HAP-1 (cell line): Measurements from ENCODE around the gene NDRG3.

ENCODE experiments used
- DNase-seq, 2 experiments: peaks; one replicate each; pipeline ENCODE4 v3.0.0-alpha.2; 2016 to 2020; ENCODE audit warnings: low spot score in 2 of 2
- H3K27me3 ChIP-seq: fragments of 250-450 bp; sonication (Bioruptor Pico); 2 replicates; pipeline ENCODE4 v1.5.1; 2020; ENCODE audit warnings: low read depth, mild to moderate bottlenecking, moderate library complexity
- H3K36me3 ChIP-seq: fragments of 250-450 bp; sonication (Bioruptor Pico); replicated peaks from 2 replicates; pipeline ENCODE4 v1.5.1; 2020; ENCODE audit warnings: mild to moderate bottlenecking
- H3K4me1 ChIP-seq: fragments of 250-450 bp; sonication (Bioruptor Pico); 2 replicates; pipeline ENCODE4 v1.5.1; 2020; ENCODE audit warnings: mild to moderate bottlenecking
- H3K4me3 ChIP-seq: fragments of 250-450 bp; sonication (Bioruptor Pico); 2 replicates; pipeline ENCODE4 v1.5.1; 2020; ENCODE audit warnings: mild to moderate bottlenecking, moderate library complexity
- H3K9me3 ChIP-seq: fragments of 250-450 bp; sonication (Bioruptor Pico); 2 replicates; pipeline ENCODE4 v1.5.1; 2020; ENCODE audit warnings: mild to moderate bottlenecking, moderate library complexity
- in situ Hi-C: fragments of 300-500 bp; cut with MboI; formaldehyde crosslinking; loops from 3 replicates; pipeline ENCODE4 v1.14.3; 2020; ENCODE audit warnings: low sequenced_read_pairs, inconsistent platforms, mixed read lengths

The NDRG3 gene

DNA sequence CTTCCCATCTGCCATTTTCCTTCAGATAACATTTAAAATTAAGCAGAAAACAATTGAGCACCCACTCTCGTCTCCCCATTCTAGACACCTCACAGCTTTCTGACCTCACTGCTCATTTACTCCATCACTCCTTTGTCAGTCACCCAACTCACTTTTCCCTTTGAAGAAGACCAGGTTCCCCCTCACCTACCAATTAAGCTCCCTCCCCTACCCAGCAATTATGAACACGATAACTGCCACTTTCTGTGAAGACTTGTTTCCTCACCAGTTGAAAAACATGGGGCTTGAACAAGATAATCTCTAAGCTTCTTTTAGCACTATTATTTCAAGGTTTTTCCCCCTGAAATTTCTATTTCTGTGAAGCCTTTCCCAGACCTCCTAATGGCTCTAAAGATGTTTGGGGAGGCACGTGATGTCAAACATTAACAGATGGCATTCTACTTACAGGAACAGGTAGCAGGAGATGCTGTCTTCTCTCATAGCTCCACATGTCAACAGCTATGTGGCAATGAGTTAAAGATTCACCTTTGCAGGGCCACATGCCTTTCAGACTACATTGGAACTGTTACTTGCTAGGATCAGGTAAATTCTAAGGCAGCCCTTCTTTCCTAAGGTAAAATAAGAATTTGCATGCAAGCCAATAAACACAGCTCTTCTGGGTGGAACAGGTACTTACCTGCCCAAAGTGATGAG, 75.1 kb downstream of the NDRG3 start:
- no peaks in the 10 kb centered on the region for H3K27me3 ChIP-seq
- H3K4me1 ChIP-seq = no peaks in the 10 kb centered on the region
- no peaks in the 10 kb centered on the region for H3K36me3 ChIP-seq
- H3K9me3 ChIP-seq = no peaks in the 10 kb centered on the region
- no peak overlapping the region for H3K4me3 ChIP-seq
- in situ Hi-C loops = no loop called here
- no peak for DNase-seq

DNA sequence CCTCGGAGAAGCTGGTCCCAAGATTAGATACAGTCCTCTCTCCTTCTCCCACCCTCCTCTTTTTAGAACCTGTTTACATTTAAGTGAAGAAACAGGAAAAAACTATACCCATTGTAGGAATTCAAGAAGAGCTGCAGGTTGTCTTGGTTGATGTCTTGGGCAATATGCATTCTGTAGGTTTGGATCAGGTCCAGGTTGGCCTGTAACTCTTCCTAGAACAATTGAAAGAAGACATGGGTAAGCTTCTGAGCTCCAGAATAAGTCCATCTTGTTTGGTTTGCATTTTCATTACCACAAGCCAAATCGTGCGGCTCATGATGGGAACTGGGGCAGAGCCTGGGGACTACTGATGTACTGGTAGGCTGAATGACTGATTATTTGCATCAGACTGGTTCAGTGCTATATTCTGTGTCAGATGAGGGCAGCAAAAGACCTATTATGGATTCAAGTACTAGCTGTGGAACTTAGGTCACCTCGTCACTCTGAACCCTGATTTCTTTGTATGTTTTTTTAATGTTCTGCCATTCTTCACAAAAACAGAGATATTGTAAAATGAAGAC, 79.6 kb downstream of the NDRG3 start:
- no peak for DNase-seq
- in situ Hi-C loops = no loop called here
- peaks cover under 1% of the 10 kb centered on the region; the same call in 1 of the 2 replicates for H3K36me3 ChIP-seq
- H3K4me1 ChIP-seq = no peaks in the 10 kb centered on the region
- no peak overlapping the region for H3K4me3 ChIP-seq
- no peaks in the 10 kb centered on the region for H3K27me3 ChIP-seq
- no peaks in the 10 kb centered on the region for H3K9me3 ChIP-seq

DNA sequence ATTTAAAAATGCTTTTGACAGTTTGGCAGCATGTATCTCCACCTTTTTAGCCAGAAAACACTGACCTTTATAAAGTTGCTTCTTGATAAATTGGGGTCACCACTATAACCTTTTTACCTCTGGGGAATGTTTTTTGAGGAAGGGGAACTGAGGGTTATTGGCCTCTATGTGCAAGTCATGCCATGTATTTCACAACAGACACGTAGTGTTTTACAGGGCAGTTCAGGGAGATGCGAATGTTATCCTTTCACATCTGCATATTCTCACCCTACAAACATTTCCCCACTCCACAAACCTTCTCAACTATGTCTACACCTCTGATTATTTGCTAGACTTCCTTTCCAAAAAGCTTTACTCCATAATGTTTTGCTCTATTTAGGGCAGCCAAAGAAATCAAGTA, 82.9 kb downstream of the NDRG3 start:
- H3K27me3 ChIP-seq = no peaks in the 10 kb centered on the region
- no peak overlapping the region for H3K4me3 ChIP-seq
- no peaks in the 10 kb centered on the region for H3K9me3 ChIP-seq
- H3K4me1 ChIP-seq = no peaks in the 10 kb centered on the region
- in situ Hi-C loops = no loop called here
- peaks cover 3% of the 10 kb centered on the region; the same call in 1 of the 2 replicates for H3K36me3 ChIP-seq
- DNase-seq = no peak

DNA sequence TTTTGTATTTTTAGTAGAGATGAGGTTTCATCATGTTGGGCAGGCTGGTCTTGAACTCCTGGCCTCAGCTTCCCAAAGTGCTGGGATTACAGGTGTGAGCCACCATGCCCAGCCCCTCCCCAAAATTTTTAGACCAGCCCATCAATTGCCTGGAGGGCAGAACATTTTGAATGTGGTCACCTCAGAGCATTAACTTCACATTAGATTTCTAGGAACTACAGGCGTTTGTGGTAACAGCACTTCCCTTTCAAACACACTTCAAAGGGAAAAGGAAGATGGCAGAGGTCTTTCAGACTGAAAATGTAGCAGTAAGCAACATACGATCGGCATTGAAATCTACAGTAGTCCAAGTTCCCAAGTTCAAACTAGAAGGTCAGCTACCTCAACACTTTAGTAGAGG, 87.6 kb downstream of the NDRG3 start:
- H3K36me3 ChIP-seq = 0 out of 2 replicates have a peak, but pooled peaks cover 3% of the 10 kb centered on the region
- no peak overlapping the region for H3K4me3 ChIP-seq
- in situ Hi-C loops = no loop called here
- no peaks in the 10 kb centered on the region for H3K9me3 ChIP-seq
- no peaks in the 10 kb centered on the region for H3K4me1 ChIP-seq
- no peaks in the 10 kb centered on the region for H3K27me3 ChIP-seq
- DNase-seq = no peak

DNA sequence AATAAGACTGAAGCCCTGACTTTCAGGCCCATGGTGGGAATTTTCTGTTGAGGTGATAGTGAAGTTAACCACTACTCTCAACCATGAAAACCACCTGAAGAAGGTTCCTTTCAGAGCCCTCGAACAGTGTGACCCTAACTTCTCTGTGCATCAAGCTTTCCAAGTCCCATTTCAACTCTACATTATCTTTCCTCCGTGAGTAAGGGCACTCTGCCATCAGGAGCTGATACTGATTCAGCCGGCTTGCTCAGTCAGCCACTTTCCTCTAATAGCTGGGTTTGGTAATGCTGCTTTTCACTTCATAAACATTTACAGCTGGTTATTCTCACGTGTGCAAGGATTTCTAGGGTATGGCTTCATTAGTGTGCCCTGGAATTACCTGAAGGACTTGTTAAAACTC, 89.2 kb downstream of the NDRG3 start:
- H3K9me3 ChIP-seq = no peaks in the 10 kb centered on the region
- no peaks in the 10 kb centered on the region for H3K4me1 ChIP-seq
- H3K36me3 ChIP-seq = peaks cover 4% of the 10 kb centered on the region; the same call in 1 of the 2 replicates
- no peak for DNase-seq
- H3K27me3 ChIP-seq = no peaks in the 10 kb centered on the region
- no peak overlapping the region for H3K4me3 ChIP-seq
- in situ Hi-C loops = no loop called here

DNA sequence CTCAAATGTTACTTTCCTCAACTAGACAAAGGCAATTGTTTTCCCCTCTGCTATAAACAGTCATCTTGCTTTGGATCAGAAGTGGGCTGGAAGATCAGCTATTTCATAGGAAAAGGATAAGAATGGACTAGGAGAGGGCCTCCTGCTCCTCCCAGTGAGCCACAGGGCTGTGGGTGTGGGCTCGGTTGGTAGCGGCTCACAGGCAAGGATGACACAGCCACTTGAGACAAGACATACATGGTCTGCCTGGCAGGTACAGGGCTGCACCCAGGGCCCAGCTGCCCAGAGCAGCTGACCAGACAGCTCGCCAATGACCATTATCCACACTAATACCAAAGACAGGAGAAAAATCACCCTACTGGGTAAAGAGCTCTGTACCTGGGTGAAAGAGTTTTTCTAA, 90.9 kb downstream of the NDRG3 start:
- in situ Hi-C loops = no loop called here
- H3K4me3 ChIP-seq = no peak overlapping the region
- H3K9me3 ChIP-seq = no peaks in the 10 kb centered on the region
- DNase-seq = no peak
- H3K27me3 ChIP-seq = no peaks in the 10 kb centered on the region
- H3K4me1 ChIP-seq = no peaks in the 10 kb centered on the region
- H3K36me3 ChIP-seq = peaks cover 5% of the 10 kb centered on the region; the same call in 1 of the 2 replicates

DNA sequence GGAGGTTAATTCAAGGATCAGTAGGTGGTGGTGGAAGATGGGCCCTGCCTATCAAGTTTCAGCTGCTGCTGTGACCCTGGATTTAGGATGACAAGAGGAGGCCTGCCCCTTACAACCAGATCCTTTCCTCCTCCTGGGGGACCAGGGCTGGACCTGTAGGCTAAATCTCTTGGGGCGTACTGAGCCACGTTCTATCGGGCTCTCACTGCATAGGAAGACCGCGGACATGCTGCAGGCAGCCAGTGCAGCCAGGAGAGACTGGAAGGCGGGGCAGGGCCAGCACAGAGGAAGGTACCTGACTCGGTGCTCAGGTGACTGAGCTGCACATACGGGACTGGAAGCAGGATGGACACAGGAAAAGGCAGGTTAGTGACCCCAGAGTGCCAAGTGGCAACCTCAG, 91.4 kb downstream of the NDRG3 start:
- in situ Hi-C loops = no loop called here
- DNase-seq = no peak
- no peaks in the 10 kb centered on the region for H3K9me3 ChIP-seq
- H3K27me3 ChIP-seq = no peaks in the 10 kb centered on the region
- no peaks in the 10 kb centered on the region for H3K4me1 ChIP-seq
- no peak overlapping the region for H3K4me3 ChIP-seq
- peaks cover 5% of the 10 kb centered on the region; the same call in 1 of the 2 replicates for H3K36me3 ChIP-seq

DNA sequence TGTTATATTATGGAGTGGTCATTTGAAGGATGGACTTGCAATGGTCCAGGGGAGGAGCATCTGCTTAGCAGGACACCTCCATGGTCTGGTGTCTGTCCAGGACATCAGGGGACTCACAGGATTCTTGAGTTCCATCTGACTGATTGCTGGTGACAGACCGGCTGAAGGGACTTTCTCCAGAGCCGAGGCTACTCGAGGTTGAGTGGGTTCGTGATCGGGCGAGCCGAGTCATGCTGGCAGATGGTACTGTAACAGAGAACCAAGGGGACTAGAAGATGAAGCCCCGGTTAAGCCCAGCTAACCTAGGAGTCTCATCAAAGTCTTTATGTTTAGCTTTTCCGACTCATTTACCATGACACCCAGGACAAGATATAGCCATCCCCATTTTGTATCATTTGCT, 92.4 kb downstream of the NDRG3 start:
- Histone ChIP-seq H3K4me1 (no peaks in the 10 kb centered on the region), H3K4me3 (no peak overlapping the region), H3K27me3 (no peaks in the 10 kb centered on the region), H3K36me3 (peaks cover 5% of the 10 kb centered on the region; the same call in 1 of the 2 replicates), H3K9me3 (no peaks in the 10 kb centered on the region)
- no peak for DNase-seq
- in situ Hi-C loops = no loop called here

DNA sequence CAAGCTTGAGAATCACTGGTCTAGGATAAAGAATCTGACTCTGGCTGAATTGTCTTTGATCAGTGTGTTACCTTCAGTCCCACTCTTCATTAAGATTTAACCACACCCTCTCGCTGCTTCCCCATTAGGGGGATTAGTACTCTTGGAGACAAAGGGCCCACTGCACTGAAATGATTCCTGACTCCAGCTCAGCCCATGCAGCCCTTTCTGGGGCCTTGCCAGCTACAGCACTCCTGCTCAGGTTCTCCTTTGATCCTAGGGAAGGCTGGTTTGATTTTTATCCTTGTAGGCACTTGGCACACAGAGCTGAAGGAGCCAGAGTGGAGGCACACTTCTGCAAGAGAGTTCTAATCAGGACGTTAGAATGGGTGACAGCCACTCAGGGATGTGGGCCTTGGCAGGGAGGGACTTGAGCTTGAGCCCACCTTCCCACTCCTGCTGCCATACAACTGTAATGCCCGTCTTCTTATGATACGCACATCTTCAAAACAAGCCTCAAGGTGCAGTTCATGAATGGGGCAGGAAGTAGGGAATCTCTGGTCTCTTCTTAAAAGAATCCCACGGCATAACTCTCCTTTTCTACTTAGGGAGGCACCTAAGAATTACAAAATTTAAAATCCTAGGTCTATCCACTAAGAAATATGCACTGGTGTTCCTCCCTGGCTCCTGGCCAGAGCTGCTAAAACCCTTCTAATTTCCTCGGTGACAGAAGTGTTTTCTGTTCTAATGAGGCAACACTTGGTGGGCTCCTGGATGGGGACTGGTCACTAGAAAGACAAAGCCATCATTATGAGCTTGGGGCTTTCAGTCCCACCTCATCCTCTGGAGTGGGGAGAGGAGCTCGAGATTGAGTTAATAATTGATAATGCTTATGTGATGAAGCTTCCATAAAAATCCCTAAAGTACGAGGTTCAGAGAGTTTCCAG, 98.4 kb downstream of the NDRG3 start:
- in situ Hi-C loops = no loop called here
- Histone ChIP-seq H3K4me3 (no peak overlapping the region), H3K36me3 (peaks cover 5% of the 10 kb centered on the region; the same call in 1 of the 2 replicates), H3K9me3 (no peaks in the 10 kb centered on the region), H3K4me1 (peaks cover 7% of the 10 kb centered on the region), H3K27me3 (no peaks in the 10 kb centered on the region)
- peak; percentile 17 to 51 for DNase-seq

DNA sequence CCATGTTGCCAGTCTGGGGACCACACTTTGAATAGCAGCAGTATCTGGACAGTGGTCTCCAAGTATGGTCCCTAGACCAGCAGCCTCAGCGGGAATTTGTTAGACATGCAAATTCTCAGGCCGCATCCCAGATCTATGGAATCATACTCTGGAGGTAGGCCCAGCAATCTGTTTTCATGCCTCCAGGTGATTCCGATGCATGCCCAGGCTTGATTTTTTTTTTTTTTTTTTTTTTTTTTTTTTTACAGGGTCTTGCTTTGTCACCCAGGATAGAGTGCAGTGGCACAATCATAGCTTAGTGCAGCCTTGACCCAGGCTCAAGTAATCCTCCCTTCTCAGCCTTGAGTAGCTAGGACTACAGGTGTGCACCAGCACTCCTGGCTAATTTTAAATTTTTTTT, 99.2 kb downstream of the NDRG3 start:
- no peak for DNase-seq
- H3K9me3 ChIP-seq = no peaks in the 10 kb centered on the region
- no peaks in the 10 kb centered on the region for H3K27me3 ChIP-seq
- in situ Hi-C loops = no loop called here
- H3K36me3 ChIP-seq = peaks cover 3% of the 10 kb centered on the region; the same call in 1 of the 2 replicates
- no peak overlapping the region for H3K4me3 ChIP-seq
- peaks cover 7% of the 10 kb centered on the region for H3K4me1 ChIP-seq

DNA sequence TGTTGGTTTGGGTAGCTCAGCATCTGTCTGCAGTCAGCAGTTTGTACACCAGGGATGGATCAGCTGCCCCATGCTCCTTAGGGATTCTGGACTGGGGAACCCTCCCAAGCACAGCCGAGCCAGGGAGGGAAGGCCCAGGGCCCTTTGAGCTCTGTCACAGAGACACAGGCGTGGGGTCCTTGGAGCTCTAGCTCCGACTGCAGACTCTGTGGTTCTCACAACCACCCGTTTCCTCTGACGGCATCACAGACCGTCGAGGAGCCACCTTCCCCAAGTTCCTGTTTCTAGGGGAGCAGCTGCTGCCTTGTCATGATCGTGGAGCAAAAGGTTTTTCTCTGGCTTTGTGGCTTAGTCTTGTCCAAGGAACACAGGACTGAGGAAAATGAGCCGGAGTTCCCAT, 99.9 kb downstream of the NDRG3 start, which contains the start of gene SLA2:
SLA2 (minus strand) TSS at position 199 of the 400 bp plus-strand sequence. CDS start 4,861 bp downstream, outside the sequence.
- DNase-seq = no peak
- Histone ChIP-seq H3K4me3 (no peak within 1 kb of the TSS), H3K4me1 (peaks cover 7% of the 10 kb centered on the region), H3K36me3 (no peaks in the 10 kb centered on the region), H3K27me3 (no peaks in the 10 kb centered on the region), H3K9me3 (no peaks in the 10 kb centered on the region)
- in situ Hi-C loops = no loop called here

DNA sequence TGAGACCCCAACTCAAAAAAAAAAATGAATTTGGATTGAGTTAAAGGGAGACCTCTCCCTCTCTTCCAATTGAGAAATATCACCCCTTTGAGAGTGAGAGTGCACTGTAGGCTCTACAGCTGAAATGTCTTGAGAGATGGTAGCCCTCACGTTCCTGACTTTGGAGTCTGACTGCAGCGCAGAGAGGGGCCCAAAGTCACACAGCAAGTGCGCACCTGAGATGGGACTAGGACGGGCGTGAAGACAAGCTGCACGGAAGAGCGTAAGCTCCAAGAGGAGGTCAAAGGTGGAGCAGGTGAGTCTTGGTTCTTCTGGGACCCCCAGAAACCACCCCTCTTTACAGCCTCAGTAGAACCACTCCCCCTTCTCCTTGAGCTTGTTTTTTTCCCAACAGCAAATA, 100.5 kb downstream of the NDRG3 start:
- H3K36me3 ChIP-seq = no peaks in the 10 kb centered on the region

DNA sequence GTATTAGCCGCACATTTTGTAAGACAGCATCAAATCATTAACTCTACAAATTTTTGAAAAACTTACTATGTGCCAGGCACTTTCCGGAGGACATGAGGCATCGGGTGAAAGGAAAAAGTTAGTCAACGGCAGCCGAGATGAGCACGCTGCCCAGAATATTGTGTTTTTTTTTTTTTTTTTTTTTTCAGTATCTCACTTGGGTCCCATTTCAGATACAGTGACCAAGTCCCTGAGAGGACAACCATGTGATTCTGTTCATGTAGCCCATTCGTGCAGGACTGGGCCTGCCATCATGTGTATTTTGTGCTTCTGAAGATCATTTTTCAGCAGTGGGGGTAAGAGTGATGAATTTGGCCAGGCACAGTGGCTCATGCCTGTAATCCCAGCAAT, 101.2 kb downstream of the NDRG3 start:
- peaks cover 7% of the 10 kb centered on the region for H3K4me1 ChIP-seq

More for the DNA sequence above, 100.5 kb downstream of the NDRG3 start:
- Histone ChIP-seq H3K4me3 (no peak overlapping the region), H3K9me3 (no peaks in the 10 kb centered on the region), H3K27me3 (no peaks in the 10 kb centered on the region), H3K4me1 (peaks cover 7% of the 10 kb centered on the region)
- in situ Hi-C loops = no loop called here
- no peak for DNase-seq

More for the DNA sequence above, 101.2 kb downstream of the NDRG3 start:
- in situ Hi-C loops = no loop called here
- Histone ChIP-seq H3K27me3 (no peaks in the 10 kb centered on the region), H3K9me3 (no peaks in the 10 kb centered on the region), H3K36me3 (no peaks in the 10 kb centered on the region), H3K4me3 (no peak overlapping the region)
- DNase-seq = no peak
